ENCODE data around the gene CDK18. TPM values are rescaled to one million over a fixed set of nuclear protein-coding genes. Genes with fewer than 3 reads are reported as not detected.
A peak's percentile ranks its signal among the peaks of the same experiment; 100 is the strongest.

Gene CDK18
- total RNA-seq, 1 experiment from 2014 or later = 31.5 TPM

- DNase-seq (ENCODE audit: low spot score) = peak; percentile 69
Measured at GRCh38 chr1:205536759-205537361, 32.4 kb downstream of the CDK18 start.

- DNase-seq (ENCODE audit: low spot score) = no peak
Measured at GRCh38 chr1:205537386-205538018, 33.0 kb downstream of the CDK18 start.

GRCh38 chr1:205538235-205538840, 33.9 kb downstream of the CDK18 start:
- no peak for DNase-seq (ENCODE audit: low spot score)

- no peak for DNase-seq (ENCODE audit: low spot score)
Measured at GRCh38 chr1:205541161-205541886, 36.9 kb downstream of the CDK18 start.

- DNase-seq (ENCODE audit: low spot score) = no peak
Measured at GRCh38 chr1:205542367-205542766, 37.9 kb downstream of the CDK18 start.

GRCh38 chr1:205543351-205544301, 39.2 kb downstream of the CDK18 start:
- DNase-seq (ENCODE audit: low spot score) = peak; percentile 87

GRCh38 chr1:205545001-205545919, 40.8 kb downstream of the CDK18 start:
- no peak for DNase-seq (ENCODE audit: low spot score)

- no peak for DNase-seq (ENCODE audit: low spot score)
Measured at GRCh38 chr1:205545991-205546390, 41.5 kb downstream of the CDK18 start.

GRCh38 chr1:205546541-205546940, 42.1 kb downstream of the CDK18 start:
- DNase-seq (ENCODE audit: low spot score) = no peak

GRCh38 chr1:205547936-205548827, 43.7 kb downstream of the CDK18 start:
- no peak for DNase-seq (ENCODE audit: low spot score)

GRCh38 chr1:205554026-205554811, 49.8 kb downstream of the CDK18 start:
- DNase-seq (ENCODE audit: low spot score) = no peak

- DNase-seq (ENCODE audit: low spot score) = no peak
Measured at GRCh38 chr1:205561501-205562203, 57.2 kb downstream of the CDK18 start.

- peak; percentile 23 for DNase-seq (ENCODE audit: low spot score)
Measured at GRCh38 chr1:205563927-205564441, 59.5 kb downstream of the CDK18 start.

GRCh38 chr1:205565799-205566198, 61.3 kb downstream of the CDK18 start:
- no peak for DNase-seq (ENCODE audit: low spot score)

GRCh38 chr1:205567716-205568115, 63.2 kb downstream of the CDK18 start:
- DNase-seq (ENCODE audit: low spot score) = no peak

GRCh38 chr1:205568135-205568468, 63.6 kb downstream of the CDK18 start:
- no peak for DNase-seq (ENCODE audit: low spot score)

GRCh38 chr1:205568469-205569361, 64.2 kb downstream of the CDK18 start:
- no peak for DNase-seq (ENCODE audit: low spot score)

All from A172 (cell line).